IMR-90 (cell line): ENCODE measurements around the gene WDR91.

ENCODE experiments used
- CEBPB ChIP-seq: IDR thresholded peaks from 2 replicates; pipeline ENCODE4 v1.6.1; 2012; ENCODE audit warnings: low read depth, low read length, improper control_type of control experiment
- CHD1 ChIP-seq: IDR thresholded peaks from 2 replicates; pipeline ENCODE4 v1.6.1; 2012; ENCODE audit warnings: low read depth, low read length, improper control_type of control experiment
- FOS ChIP-seq: fragments of 150-350 bp; IDR thresholded peaks from 2 replicates; pipeline ENCODE4 v1.6.1; 2016; ENCODE audit warnings: low read depth, low read length
- MAFK ChIP-seq: IDR thresholded peaks from 2 replicates; pipeline ENCODE4 v1.6.1; 2012; ENCODE audit warnings: low read depth, low read length, improper control_type of control experiment
- POLR2A ChIP-seq: IDR thresholded peaks from 2 replicates; pipeline ENCODE4 v1.6.1; 2012; ENCODE audit warnings: mild to moderate bottlenecking, low read depth, low read length
- RAD21 ChIP-seq: IDR thresholded peaks from 2 replicates; pipeline ENCODE4 v1.6.1; 2012; ENCODE audit warnings: low read length, improper control_type of control experiment
- RCOR1 ChIP-seq: IDR thresholded peaks from 2 replicates; pipeline ENCODE4 v1.6.1; 2012; ENCODE audit warnings: mild to moderate bottlenecking, low read length, improper control_type of control experiment; ENCODE audit not compliant: insufficient replicate concordance
- USF2 ChIP-seq: fragments of 150-350 bp; IDR thresholded peaks from 2 replicates; pipeline ENCODE4 v1.6.1; 2017; ENCODE audit warnings: mild to moderate bottlenecking, antibody characterized with exemption, low read length, low read depth
- TF ChIP-seq, protein P1 (sequence below): conservative IDR thresholded peaks from 2 replicates; pipeline ENCODE4 v1.5.1; 2012; ENCODE audit warnings: mild to moderate bottlenecking, low read depth, low read length, improper control_type of control experiment
- TF ChIP-seq, protein P2 (sequence below): fragments of 150-350 bp; IDR thresholded peaks from 2 replicates; pipeline ENCODE4 v1.6.1; 2016; ENCODE audit warnings: low read depth, mild to moderate bottlenecking, low read length, moderate library complexity, borderline replicate concordance

- TF ChIP-seq, protein P1, sequence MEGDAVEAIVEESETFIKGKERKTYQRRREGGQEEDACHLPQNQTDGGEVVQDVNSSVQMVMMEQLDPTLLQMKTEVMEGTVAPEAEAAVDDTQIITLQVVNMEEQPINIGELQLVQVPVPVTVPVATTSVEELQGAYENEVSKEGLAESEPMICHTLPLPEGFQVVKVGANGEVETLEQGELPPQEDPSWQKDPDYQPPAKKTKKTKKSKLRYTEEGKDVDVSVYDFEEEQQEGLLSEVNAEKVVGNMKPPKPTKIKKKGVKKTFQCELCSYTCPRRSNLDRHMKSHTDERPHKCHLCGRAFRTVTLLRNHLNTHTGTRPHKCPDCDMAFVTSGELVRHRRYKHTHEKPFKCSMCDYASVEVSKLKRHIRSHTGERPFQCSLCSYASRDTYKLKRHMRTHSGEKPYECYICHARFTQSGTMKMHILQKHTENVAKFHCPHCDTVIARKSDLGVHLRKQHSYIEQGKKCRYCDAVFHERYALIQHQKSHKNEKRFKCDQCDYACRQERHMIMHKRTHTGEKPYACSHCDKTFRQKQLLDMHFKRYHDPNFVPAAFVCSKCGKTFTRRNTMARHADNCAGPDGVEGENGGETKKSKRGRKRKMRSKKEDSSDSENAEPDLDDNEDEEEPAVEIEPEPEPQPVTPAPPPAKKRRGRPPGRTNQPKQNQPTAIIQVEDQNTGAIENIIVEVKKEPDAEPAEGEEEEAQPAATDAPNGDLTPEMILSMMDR, result no peak
- TF ChIP-seq USF2 (no peak), POLR2A (no peak), CHD1 (no peak), FOS (no peak), MAFK (no peak), RAD21 (no peak), RCOR1 (no peak), CEBPB (no peak)
- TF ChIP-seq, protein P2, sequence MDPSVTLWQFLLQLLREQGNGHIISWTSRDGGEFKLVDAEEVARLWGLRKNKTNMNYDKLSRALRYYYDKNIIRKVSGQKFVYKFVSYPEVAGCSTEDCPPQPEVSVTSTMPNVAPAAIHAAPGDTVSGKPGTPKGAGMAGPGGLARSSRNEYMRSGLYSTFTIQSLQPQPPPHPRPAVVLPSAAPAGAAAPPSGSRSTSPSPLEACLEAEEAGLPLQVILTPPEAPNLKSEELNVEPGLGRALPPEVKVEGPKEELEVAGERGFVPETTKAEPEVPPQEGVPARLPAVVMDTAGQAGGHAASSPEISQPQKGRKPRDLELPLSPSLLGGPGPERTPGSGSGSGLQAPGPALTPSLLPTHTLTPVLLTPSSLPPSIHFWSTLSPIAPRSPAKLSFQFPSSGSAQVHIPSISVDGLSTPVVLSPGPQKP, result no peak
These were observed 30.9 kb upstream of the WDR91 start for GRCh38 chr7:135242096-135242684.
